Thyroid gland (tissue), 4 donors: ENCODE results near the gene SEMA4C.

Experiments
- CTCF ChIP-seq, 6 experiments: fragments of 200-600 bp in 3 of 6; fragments of 450-650 bp in 3 of 6; sonication (generic) in 3 of 6; IDR thresholded peaks; one replicate each; pipeline ENCODE4 v1.5.1; 2016 to 2019; ENCODE audit warnings: antibody characterized with exemption in 6 of 6, mild to moderate bottlenecking in 2 of 6, inconsistent platforms in 1 of 6, moderate library complexity in 1 of 6
- POLR2A ChIP-seq, 2 donors: fragments of 450-650 bp; IDR thresholded peaks; one replicate each; pipeline ENCODE4 v1.6.1; 2017; ENCODE audit warnings: antibody characterized with exemption in 2 of 2, mild to moderate bottlenecking in 2 of 2, moderate library complexity in 1 of 2

GRCh38 chr2:96847586-96847985 lies 22.3 kb downstream of the SEMA4C start:
- TF ChIP-seq CTCF (IDR thresholded peaks at IDR 0.05) (no peak), POLR2A (IDR thresholded peaks at IDR 0.05) (no peak)
